ENCODE results near the gene SKAP2.
"Not testable (repeated sequence)": the region's sequence is repeated elsewhere in the genome, so short reads cannot be mapped to it uniquely, and the experiment has no call there.

The SKAP2 gene

DNA sequence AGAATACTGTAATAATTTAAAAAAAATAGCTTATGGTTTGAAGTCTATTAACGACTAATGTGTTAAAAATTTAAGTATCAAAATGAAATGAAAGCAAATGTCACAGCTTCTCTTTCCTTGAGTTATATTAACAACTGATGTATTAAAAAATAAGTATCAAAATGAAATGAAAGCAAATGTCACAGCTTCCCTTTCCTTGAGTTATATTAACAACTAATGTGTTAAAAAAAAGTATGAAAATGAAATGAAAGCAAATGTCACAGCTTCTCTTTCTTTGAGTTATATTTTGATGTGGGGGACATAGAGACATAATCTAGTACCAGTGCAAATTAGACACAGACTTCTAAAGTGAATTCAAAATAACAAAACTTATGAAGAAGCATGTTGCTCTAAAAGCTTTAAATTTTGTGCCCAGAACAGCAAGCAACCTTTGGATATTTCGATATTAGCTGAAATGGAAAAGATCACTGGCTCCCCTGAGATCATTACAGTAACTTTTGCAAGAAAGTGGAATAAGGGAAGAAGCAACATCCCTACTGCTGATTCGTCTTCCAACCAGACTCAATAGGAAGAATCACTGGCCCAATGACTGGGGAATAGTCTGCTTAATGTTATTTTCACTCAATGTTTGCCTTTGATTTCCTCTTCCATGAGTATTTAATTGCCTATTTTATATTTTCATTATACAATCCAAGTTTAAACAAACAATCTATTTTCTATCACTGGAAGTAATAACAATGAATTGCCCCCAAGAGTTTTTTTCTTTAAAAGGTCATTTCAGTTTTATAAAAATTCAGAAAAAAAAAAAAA is 8.0 kb downstream of the SKAP2 start:
- Histone ChIP-seq H3K9me3 (ENCODE audit: control insufficient read depth, low read length) (no peaks in the 10 kb centered on the region), H3K36me3 (ENCODE audit: control insufficient read depth, insufficient read depth, low read length, severe bottlenecking) (no peaks in the 10 kb centered on the region), H3K27me3 (replicated peaks; ENCODE audit: control insufficient read depth, insufficient read depth, low read length) (no peaks in the 10 kb centered on the region), H3K9ac (ENCODE audit: low read length) (peak overlapping the region; percentile 78), H3K4me1 (ENCODE audit: control insufficient read depth, insufficient read depth, low read length) (peaks cover 27% of the 10 kb centered on the region), H3K4me3 (ENCODE audit: low read length) (peak overlapping the region; percentile 72)
- no peak for DNase-seq (ENCODE audit: low read depth)

DNA sequence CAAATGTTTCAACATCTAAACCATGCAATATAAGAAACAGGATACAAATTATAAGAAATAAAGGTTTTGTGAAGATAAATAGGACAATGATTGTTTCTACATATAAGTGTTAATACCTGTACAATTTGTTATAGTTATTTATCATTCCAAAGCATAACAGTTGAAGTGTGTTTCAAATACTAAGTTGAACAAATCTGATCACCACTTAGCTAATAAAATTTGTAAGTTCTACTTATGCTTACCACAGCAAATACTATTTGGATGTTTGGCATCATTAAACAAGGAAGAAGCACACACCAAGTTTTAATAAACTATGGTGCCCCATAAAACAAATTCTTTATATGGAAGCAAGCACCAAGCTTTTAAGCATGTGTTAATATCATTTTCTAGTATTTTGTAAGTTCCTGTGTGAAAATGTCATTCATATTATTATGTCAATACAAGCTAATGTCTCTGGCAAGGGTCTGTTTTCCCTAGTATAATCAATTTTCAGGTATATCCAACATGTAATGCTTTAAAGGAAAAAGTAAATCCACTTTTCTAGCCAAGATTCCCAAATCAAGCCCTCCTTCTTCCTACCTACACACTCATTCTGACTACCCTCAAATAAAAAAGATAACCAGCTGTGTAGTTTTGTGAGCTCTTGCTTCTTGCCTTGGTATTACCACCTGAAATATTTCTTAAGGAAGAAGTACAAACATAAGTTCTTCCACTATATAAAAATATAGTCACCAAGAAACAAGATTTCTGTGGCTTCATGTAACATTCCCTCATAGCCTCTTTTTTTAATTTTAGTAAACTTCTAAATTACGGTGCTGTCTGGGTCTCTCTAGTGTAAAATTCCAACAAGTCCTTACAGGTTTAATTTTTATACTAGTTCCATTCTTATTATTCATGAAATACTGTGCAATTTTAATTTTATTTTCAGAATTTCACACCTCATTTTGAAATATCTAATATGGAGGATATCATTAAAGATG is 9.2 kb downstream of the SKAP2 start:
- no peaks in the 10 kb centered on the region for H3K27me3 ChIP-seq (replicated peaks; ENCODE audit: control insufficient read depth, insufficient read depth, low read length)
- H3K4me3 ChIP-seq (ENCODE audit: low read length), result no peak overlapping the region
- H3K36me3 ChIP-seq (ENCODE audit: control insufficient read depth, insufficient read depth, low read length, severe bottlenecking), result no peaks in the 10 kb centered on the region
- no peaks in the 10 kb centered on the region for H3K9me3 ChIP-seq (ENCODE audit: control insufficient read depth, low read length)
- peak overlapping the region; percentile 78 for H3K9ac ChIP-seq (ENCODE audit: low read length)
- peaks cover 29% of the 10 kb centered on the region for H3K4me1 ChIP-seq (ENCODE audit: control insufficient read depth, insufficient read depth, low read length)
- DNase-seq (ENCODE audit: low read depth), result no peak

DNA sequence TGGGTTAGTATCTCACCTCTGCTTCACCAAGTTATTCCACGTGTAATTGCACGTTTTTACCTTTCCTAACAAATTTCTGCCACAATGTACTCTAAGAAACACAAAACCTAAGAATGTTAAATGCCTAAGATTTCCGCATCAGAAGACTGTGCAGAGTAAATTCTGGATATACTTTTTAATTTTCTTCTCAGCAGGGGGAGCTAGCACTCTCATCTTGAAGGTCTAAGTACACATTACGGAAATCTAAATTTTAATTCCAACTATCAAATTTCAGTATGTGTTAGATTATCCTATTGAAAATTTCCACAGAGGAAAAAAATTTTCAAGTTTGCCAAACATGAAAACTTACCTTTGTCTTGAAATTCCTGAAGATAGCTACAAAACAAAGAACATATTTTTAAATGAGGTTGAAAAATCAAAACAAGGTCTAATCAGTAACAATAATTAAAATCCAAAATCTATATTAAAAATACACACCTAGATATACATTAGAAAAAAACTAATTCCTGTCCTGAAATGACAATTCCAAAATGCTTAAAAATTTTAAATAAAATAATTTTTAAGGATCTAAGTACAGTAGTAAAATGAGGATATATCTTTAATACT is 10.5 kb downstream of the SKAP2 start:
- DNase-seq (ENCODE audit: low read depth), result peak; percentile 72
- H3K4me3 ChIP-seq (ENCODE audit: low read length), result no peak overlapping the region
- H3K4me1 ChIP-seq (ENCODE audit: control insufficient read depth, insufficient read depth, low read length), result peaks cover 34% of the 10 kb centered on the region
- no peak overlapping the region for H3K9ac ChIP-seq (ENCODE audit: low read length)
- H3K9me3 ChIP-seq (ENCODE audit: control insufficient read depth, low read length), result no peaks in the 10 kb centered on the region
- no peaks in the 10 kb centered on the region for H3K36me3 ChIP-seq (ENCODE audit: control insufficient read depth, insufficient read depth, low read length, severe bottlenecking)
- no peaks in the 10 kb centered on the region for H3K27me3 ChIP-seq (replicated peaks; ENCODE audit: control insufficient read depth, insufficient read depth, low read length)

DNA sequence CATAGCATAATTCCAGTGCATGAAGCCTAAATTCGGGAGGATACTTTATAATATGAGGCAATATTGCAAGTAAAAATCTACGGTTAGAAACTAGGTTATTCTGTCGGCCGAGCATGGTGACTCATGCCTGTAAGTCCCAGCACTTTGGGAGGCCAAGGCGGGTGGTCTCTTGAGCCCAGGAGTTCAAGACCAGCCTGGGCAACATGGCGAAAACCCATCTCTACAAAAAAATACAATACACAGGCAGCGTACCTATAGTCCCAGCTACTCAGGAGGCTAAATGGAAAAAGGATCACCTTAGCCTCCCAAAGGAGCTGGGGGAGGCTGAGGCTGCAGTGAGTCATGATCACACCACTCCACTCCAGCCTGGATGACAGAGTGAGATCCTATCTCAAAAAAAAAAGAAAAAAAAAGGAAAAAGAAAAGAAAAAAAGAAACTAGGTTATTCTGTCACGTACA is 14.2 kb downstream of the SKAP2 start:
- no peaks in the 10 kb centered on the region for H3K9me3 ChIP-seq (ENCODE audit: control insufficient read depth, low read length)
- peaks cover 13% of the 10 kb centered on the region for H3K4me1 ChIP-seq (ENCODE audit: control insufficient read depth, insufficient read depth, low read length)
- H3K9ac ChIP-seq (ENCODE audit: low read length), result peak overlapping the region; percentile 4
- no peak for DNase-seq (ENCODE audit: low read depth)
- H3K36me3 ChIP-seq (ENCODE audit: control insufficient read depth, insufficient read depth, low read length, severe bottlenecking), result no peaks in the 10 kb centered on the region
- peak overlapping the region; percentile 4 for H3K4me3 ChIP-seq (ENCODE audit: low read length)
- no peaks in the 10 kb centered on the region for H3K27me3 ChIP-seq (replicated peaks; ENCODE audit: control insufficient read depth, insufficient read depth, low read length)

DNA sequence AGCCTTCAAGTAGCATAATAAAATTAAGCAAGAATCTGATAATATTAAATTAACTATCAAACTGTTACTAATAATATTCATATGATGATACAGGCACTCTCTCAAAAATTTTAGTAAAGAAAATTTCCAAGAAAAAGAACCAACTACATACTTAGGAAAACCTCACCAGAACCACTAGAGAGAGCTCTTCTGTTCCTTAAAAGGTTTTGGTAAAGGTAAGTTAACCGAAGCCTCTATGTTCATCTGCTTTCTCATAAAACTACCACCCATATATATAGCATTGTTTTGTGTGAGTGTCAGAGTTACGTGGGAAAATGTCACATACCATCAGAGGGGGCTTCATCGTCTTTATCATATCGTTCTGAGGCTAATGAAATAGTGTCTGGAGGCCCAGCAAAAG is 20.7 kb downstream of the SKAP2 start:
- no peak for DNase-seq (ENCODE audit: low read depth)
- no peak overlapping the region for H3K9ac ChIP-seq (ENCODE audit: low read length)
- H3K27me3 ChIP-seq (replicated peaks; ENCODE audit: control insufficient read depth, insufficient read depth, low read length), result no peaks in the 10 kb centered on the region
- no peaks in the 10 kb centered on the region for H3K9me3 ChIP-seq (ENCODE audit: control insufficient read depth, low read length)
- no peak overlapping the region for H3K4me3 ChIP-seq (ENCODE audit: low read length)
- H3K4me1 ChIP-seq (ENCODE audit: control insufficient read depth, insufficient read depth, low read length), result peaks cover 20% of the 10 kb centered on the region
- no peaks in the 10 kb centered on the region for H3K36me3 ChIP-seq (ENCODE audit: control insufficient read depth, insufficient read depth, low read length, severe bottlenecking)

DNA sequence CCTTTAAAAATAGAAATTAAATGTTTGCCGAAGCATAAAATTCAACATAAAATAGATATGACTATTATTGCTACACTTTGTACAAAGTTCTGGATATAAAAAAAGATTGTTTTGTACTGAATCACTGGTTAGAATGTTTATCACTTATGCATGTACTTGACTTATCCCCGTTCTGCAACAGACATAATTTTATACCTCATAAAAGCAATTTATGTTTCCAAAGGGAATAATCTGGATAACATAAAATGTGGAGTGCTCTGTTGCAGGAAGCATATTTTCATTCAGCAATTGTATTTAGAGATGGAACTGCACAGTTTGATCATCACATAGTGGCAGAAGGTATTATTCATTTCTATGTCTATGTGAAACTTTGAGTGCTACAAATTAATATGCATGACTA is 21.5 kb downstream of the SKAP2 start:
- Histone ChIP-seq H3K9ac (ENCODE audit: low read length) (peak overlapping the region; percentile 49), H3K27me3 (replicated peaks; ENCODE audit: control insufficient read depth, insufficient read depth, low read length) (no peaks in the 10 kb centered on the region)

DNA sequence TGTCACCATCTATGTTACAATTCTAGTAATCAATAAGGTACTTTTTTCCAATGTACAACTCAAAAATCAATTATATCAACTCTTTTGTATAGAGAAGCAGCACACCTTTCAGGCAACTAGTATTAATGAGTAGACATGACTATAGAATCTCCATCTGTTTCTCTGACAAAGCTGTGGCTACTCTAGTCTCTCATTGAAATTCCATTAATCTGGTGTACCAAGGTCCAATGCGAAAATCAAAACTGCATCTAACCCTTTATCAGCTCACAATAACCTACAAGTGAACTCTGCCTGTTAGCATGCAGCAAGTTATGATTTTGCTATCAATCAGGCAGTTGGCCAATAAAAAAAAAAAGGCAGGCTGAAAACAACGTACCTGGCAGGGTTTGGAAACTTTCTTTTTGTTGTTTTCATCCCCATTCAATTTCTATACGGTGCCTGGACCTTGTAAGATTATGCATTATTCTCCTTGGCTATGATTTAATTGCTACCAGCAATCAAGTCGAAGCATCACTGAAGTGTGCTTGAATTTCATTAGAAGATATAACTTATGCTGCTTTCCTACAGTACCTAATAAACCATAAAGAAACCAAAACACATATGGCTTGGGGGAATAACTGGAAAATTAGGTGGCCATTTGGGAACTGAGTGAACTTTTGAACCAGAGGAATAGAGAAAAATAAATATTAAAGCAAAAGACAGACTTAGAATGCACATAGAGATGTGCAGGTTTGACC is 23.2 kb downstream of the SKAP2 start:
- H3K9ac ChIP-seq (ENCODE audit: low read length), result no peak overlapping the region
- peaks cover 4% of the 10 kb centered on the region for H3K36me3 ChIP-seq (ENCODE audit: control insufficient read depth, insufficient read depth, low read length, severe bottlenecking)
- DNase-seq (ENCODE audit: low read depth), result no peak
- H3K27me3 ChIP-seq (replicated peaks; ENCODE audit: control insufficient read depth, insufficient read depth, low read length), result no peaks in the 10 kb centered on the region
- H3K9me3 ChIP-seq (ENCODE audit: control insufficient read depth, low read length), result no peaks in the 10 kb centered on the region
- H3K4me1 ChIP-seq (ENCODE audit: control insufficient read depth, insufficient read depth, low read length), result peaks cover 20% of the 10 kb centered on the region
- H3K4me3 ChIP-seq (ENCODE audit: low read length), result no peak overlapping the region

More for the DNA sequence above, 21.5 kb downstream of the SKAP2 start:
- H3K36me3 ChIP-seq (ENCODE audit: control insufficient read depth, insufficient read depth, low read length, severe bottlenecking), result no peaks in the 10 kb centered on the region
- peak overlapping the region; percentile 24 for H3K4me3 ChIP-seq (ENCODE audit: low read length)
- DNase-seq (ENCODE audit: low read depth), result no peak
- peaks cover 20% of the 10 kb centered on the region for H3K4me1 ChIP-seq (ENCODE audit: control insufficient read depth, insufficient read depth, low read length)
- H3K9me3 ChIP-seq (ENCODE audit: control insufficient read depth, low read length), result no peaks in the 10 kb centered on the region

DNA sequence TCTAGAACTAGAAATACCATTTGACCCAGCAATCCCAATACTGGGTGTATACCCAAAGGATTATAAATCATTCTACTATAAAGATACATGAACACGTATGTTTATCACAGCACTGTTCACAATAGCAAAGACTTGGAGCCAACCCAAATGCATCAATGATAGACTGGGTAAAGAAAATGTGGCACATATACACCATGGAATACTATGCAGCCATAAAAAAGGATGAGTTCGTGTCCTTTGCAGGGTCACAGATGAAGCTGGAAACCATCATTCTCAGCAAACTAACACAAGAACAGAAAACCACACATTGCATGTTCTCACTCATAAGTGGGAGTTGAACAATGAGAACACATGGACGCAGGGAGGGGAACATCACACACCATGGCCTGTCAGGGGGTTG is 27.6 kb downstream of the SKAP2 start:
- not testable (repeated sequence) for H3K36me3 ChIP-seq (ENCODE audit: control insufficient read depth, insufficient read depth, low read length, severe bottlenecking); H3K9ac ChIP-seq (ENCODE audit: low read length); H3K4me3 ChIP-seq (ENCODE audit: low read length); H3K9me3 ChIP-seq (ENCODE audit: control insufficient read depth, low read length); DNase-seq (ENCODE audit: low read depth); H3K4me1 ChIP-seq (ENCODE audit: control insufficient read depth, insufficient read depth, low read length); H3K27me3 ChIP-seq (replicated peaks; ENCODE audit: control insufficient read depth, insufficient read depth, low read length)

DNA sequence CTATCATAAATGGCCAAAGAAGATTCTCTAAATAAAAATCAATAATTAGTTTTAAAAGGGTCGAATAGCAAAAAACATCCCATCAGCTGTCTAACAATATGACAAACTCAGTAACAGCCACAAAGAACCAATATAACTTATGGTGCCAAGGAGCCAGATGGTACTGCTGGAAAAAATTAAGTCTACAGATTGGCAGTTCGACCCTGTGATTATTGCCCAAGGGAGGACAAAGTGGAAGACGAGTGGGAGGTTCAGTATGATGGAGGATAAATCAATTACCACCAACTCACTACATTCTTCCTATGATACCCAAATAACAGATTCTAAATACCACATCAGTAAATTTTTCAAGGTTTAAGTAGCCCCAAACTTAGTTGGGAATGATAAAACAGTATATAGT is 49.0 kb downstream of the SKAP2 start:
- H3K36me3 ChIP-seq (ENCODE audit: control insufficient read depth, insufficient read depth, low read length, severe bottlenecking), result no peaks in the 10 kb centered on the region
- no peak overlapping the region for H3K4me3 ChIP-seq (ENCODE audit: low read length)
- DNase-seq (ENCODE audit: low read depth), result no peak
- H3K9me3 ChIP-seq (ENCODE audit: control insufficient read depth, low read length), result no peaks in the 10 kb centered on the region
- H3K4me1 ChIP-seq (ENCODE audit: control insufficient read depth, insufficient read depth, low read length), result peaks cover 14% of the 10 kb centered on the region
- no peak overlapping the region for H3K9ac ChIP-seq (ENCODE audit: low read length)
- no peaks in the 10 kb centered on the region for H3K27me3 ChIP-seq (replicated peaks; ENCODE audit: control insufficient read depth, insufficient read depth, low read length)

DNA sequence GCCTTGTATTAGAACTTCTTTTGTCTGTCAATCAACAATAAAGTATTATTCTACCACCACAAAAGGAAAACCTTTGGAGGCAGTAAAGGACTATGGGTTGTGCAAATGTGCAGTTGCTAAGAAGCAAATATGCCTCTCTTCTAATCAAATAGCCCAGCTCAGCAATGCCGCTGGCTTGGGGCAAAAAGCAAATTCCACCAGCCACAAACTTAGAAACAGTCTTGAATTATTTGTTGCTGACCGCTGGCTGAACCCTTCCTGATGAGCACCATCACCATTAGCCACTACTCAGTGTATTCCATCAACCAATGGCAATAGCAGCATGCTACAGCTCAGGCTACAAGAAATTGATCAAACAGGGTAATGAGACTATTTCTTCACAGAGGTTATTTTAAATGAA is 51.0 kb downstream of the SKAP2 start:
- Histone ChIP-seq H3K9me3 (ENCODE audit: control insufficient read depth, low read length) (no peaks in the 10 kb centered on the region), H3K36me3 (ENCODE audit: control insufficient read depth, insufficient read depth, low read length, severe bottlenecking) (peaks cover 10% of the 10 kb centered on the region), H3K4me1 (ENCODE audit: control insufficient read depth, insufficient read depth, low read length) (peaks cover 14% of the 10 kb centered on the region), H3K4me3 (ENCODE audit: low read length) (no peak overlapping the region), H3K9ac (ENCODE audit: low read length) (no peak overlapping the region), H3K27me3 (replicated peaks; ENCODE audit: control insufficient read depth, insufficient read depth, low read length) (no peaks in the 10 kb centered on the region)
- DNase-seq (ENCODE audit: low read depth), result no peak
